ENCODE results near the gene ZNF281.
"Not testable (repeated sequence)": the region's sequence is repeated elsewhere in the genome, so short reads cannot be mapped to it uniquely, and the experiment has no call there.

ZNF281 gene, protein sequence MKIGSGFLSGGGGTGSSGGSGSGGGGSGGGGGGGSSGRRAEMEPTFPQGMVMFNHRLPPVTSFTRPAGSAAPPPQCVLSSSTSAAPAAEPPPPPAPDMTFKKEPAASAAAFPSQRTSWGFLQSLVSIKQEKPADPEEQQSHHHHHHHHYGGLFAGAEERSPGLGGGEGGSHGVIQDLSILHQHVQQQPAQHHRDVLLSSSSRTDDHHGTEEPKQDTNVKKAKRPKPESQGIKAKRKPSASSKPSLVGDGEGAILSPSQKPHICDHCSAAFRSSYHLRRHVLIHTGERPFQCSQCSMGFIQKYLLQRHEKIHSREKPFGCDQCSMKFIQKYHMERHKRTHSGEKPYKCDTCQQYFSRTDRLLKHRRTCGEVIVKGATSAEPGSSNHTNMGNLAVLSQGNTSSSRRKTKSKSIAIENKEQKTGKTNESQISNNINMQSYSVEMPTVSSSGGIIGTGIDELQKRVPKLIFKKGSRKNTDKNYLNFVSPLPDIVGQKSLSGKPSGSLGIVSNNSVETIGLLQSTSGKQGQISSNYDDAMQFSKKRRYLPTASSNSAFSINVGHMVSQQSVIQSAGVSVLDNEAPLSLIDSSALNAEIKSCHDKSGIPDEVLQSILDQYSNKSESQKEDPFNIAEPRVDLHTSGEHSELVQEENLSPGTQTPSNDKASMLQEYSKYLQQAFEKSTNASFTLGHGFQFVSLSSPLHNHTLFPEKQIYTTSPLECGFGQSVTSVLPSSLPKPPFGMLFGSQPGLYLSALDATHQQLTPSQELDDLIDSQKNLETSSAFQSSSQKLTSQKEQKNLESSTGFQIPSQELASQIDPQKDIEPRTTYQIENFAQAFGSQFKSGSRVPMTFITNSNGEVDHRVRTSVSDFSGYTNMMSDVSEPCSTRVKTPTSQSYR

DNA sequence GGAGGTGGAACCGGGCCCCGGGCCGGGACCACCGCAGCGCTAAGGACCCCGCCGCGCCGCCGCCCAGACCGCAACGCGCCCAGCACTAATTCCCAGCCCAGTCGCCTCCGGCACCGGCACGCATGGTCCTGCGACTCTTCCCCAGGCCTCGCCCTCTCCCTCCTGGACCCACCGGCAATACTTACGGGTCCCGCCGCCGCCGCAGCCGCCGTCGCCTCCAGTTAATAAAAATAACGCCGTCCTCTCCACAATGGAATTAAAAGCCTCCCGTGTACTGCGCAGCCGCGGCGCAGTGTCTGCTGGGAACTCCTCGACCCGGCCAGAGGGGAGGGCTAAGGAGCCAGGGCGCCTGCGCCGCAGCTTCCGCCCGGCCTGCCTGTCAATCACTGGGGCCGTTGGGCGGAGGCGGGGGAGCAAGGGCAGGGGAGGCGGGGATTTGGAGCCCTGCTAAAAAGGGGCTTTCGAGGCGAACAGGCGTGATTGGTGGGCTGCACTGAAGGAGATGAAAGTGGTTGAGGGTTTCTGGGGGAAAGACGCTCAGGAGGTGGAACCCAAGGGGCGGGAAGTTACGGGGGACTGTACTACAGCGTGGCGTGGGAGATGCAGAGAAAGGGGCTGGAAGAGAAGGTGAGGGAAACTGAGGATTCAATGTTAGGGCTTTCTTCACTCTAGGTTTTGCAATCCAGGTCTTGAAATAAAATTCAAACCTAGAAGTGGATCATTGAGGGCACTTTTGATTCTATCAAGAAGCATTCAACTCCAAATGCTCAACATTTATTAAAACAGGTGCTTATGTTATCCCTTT, at the start of gene ZNF281:
TSS of gene ZNF281 (minus strand) at position 276 of the 805 bp plus-strand sequence. CDS start 331 bp downstream, outside the sequence.
- DNase-seq = peak; percentile 94

DNA sequence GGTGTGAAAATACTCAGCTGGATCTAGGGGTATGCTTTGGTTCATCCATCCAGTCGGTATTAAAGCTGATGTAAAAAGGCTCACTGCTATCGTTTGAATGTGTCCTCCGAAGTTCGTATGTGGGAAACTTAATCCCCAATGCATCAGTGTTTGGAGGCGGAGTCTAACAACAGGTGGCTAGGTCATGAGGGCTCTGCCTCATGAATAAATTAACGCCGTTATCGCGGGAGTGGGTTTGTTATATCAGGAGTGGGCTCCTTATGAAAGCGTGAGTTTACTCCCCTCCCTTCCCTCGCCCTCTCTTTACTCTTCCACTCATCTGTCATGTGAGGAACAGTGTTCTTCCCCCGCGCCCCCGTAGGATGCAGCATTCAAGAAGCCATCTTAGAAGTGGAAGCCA, 48.9 kb upstream of the ZNF281 start:
- DNase-seq = no peak

DNA sequence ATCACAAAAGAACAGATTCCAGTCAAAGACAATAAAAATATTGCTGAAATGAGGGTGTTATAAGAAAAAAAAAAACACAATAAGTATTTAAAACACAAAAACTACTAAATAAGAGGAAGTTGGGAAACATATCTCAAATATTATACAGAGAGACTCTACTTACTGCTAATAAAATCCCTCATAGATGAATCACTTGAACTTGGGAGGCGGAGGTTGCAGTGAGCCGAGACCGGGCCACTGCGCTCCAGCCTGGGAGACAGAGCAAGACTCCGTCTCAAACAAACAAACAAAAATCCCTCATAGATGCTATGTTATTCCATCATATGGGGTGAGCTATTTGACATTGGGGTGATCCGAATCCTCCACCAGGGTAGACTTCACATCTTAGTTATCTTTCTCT, 48.0 kb upstream of the ZNF281 start:
- DNase-seq = no peak

DNA sequence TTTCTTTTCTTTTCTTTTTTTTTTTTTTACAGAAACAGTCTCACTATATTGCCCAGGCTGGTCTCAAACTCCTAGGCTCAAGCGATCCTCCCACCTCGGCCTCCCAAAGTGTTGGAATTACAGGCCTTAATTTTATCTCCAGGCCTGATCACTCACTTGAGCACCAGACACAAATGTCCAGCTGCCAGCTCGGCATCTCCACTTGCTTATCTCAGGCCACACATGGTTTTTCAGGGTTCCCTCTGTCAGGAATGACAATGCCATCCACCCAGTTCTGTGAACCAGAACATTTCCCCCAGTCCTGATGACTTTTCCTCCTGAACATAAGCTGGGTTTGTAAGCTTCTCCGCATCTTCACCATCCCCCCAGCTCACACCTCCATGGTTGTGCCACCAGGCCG, 44.6 kb upstream of the ZNF281 start:
- DNase-seq = no peak

DNA sequence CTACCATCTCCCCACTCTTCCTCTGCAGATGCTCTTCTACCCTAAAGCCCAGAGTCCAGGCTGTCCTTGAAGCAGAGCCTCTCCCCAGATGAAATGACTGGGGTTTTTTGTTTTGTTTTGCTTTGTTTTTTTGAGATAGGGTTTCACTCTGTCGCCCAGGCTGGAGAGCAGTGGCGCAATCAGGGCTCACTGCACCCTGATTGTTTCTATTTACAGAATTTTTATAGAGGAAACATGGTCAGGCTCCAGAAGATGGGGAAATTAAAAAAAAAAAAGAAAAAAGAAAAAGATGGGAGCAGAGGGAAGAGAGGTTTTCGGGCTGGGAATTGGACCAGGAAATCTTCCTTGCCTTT, 43.7 kb upstream of the ZNF281 start:
- no peak for DNase-seq

DNA sequence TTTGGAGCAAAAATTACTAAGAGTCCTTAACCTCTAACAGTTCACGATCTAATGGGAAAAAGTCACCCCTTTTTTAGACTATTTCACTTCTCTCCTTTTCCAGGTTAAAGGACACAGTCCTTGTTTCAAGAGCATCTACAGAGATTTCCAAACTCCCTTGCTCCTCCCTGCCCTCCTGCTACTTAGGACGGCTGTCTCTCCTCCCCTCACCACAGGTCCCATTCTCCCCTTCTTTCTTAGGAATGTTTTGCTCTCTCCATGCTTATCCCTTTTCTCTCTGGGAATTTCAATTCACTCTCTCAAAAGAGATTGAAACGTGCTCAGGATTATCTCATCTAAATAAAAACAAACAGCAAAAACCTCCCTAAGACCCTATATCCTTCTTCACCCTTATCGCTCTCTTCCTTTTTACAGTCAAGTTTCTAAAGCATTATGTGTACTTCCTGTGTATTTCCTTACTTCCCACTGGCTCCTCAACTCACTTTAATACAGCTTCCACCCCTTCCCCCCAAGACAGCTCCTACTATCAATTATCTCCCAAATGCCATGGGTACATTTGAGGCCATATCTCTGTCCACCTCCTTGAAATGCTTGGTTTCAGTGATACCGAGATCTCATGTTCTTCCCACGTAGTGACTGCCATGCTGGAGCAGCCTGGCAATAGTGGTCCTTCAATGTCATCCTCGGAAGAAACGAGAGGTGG, 43.2 kb upstream of the ZNF281 start:
- DNase-seq = no peak

DNA sequence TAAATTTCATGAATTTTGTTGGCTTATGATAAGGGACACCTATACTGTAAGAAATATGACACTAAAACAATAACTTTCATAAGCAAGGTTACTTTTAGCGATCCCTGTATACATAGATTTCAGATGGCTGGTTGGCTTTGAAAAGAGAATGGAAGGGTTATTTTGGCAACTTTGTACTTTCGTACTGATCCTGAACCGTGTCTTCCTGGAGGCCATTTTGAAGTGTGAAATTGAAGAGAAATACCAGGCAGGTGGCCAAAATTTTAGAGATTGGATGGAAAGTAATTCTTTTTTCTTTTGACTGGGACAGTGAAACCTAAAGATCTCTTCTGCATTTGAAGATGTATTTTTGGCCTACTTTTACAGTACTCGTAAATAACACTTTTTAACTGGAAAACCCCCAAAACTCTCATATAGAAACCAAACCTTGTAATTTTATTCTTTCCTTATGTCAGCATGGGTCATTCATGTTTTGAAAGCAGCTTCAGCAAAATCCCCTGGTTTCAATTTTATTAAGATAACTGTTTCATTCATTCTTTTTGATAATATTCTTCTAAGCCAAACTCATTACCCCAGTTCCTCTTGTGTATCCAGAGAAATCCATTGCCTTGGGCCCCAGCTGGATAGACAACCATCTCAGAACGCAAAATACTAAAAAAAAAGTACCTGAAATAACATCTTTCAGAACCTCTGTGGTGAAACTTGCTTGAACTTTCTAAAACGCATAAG, 38.4 kb upstream of the ZNF281 start:
- DNase-seq = no peak

DNA sequence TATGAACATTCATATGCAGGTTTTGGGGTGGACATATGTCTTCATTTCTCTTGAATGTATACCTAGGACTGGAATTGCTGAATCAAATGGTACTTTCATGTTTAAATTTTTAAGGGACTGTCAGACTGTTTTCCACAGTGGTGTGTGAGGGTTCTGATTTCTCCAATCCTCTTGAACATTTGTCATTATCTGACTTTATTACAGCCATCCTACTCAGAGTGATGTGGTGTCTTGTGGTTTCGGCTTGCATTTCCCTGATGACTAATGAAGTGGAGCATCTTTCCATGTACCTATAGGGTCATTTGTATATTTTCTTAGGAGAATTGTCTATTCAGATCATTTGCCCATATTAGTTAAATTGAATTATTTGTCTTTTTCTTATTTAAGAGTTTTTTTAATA, 35.4 kb upstream of the ZNF281 start:
- no peak for DNase-seq

DNA sequence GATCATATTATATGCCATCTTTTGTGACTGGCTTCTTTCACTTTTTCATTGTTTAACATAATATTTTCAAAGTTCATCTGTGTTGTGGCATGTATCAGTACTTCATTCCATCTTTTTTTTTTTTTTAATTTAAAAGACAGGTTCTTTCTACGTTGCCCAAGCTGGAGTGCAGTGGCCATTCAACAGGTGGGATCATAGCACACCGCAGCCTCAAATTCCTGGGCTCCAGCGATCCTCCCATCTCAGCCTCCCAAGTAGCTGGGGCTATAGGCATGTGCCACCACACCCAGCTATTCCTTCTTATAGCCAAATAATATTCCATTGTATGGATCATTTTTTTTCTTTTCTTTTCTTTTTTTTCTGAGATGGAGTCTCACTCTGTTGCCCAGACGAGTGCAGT, 34.6 kb upstream of the ZNF281 start:
- DNase-seq = no peak

DNA sequence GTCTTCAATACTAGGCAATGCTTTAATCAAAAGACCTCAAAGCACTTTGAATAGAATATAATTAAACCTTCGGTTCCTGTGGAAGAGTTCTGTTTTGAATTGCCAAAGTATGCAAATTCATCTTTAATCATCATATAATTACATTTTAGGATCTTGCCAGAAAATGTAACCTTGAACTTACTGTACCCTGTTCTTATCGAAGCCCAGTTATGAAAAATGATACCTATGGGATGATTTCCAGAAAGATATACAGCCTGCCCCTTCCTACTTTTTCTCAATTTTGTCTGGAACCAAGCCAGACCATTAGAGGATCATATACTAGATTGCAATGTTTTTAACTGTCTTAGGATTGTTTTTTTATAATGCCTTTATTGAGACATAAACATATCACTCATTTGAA, 34.0 kb upstream of the ZNF281 start:
- no peak for DNase-seq

DNA sequence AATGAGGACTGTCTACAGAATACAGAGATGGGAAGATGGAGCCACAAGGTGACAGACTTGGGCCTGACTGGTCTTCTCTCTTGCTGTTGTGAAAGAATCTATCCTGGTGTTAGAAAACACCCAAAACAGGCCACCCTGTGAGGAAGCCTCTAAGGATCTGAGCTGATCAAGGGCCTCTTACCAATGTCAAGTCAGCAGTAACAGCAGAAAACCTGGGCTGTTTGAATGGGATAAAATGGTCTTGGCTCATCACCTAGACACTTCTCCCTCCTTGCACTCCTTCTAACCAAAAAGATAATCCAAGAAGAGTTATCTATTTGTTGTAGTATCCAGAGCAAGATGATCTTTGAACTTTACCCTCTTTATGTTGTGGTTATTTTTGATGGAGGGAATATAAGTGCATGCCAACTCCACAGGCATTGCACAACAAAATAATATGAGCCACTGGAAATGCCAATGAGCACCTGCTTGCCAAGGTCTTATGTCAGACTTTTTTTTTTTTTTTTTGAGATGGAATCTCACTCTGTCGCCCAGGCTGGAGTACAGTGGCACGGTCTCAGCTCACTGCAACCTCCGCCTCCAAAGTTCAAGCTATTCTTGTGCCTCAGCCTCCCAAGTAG, 32.8 kb upstream of the ZNF281 start:
- no peak for DNase-seq

DNA sequence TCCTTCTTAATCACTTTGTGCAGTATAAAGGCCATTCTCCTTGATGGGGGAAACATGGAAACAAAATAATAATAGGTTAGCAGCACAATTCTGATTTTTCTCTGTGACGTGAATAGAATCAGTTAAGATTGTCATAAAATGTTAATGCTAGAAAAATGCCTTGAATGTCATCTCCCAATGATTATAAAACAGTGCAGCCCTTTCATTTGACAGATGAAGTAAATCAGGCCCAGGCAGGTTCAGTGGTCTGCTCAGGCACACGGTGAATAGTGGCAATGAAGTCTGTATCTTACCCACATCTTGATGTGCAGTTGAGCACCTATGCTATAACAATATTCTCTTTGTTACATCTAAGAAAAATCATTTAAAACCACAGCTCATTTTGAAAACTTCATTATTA, 32.2 kb upstream of the ZNF281 start:
- DNase-seq = no peak

DNA sequence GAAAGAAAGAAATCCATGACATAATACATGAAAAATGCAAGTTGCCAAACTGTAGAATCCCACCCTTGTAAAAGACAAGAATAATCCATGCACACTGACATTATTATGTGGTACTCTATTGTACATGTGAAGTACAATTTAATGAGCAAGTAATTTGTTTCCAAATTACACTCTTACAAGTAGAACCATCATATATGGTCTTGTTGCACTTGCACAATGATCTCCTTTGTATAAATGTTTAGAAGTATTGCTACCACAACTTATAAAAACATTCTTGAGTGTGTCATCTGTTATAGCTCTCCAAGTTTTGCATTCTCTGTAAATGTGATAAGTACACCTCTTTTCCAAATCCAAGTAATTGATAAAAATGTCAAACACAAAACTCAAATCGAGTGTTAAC, 29.1 kb upstream of the ZNF281 start:
- DNase-seq = no peak

DNA sequence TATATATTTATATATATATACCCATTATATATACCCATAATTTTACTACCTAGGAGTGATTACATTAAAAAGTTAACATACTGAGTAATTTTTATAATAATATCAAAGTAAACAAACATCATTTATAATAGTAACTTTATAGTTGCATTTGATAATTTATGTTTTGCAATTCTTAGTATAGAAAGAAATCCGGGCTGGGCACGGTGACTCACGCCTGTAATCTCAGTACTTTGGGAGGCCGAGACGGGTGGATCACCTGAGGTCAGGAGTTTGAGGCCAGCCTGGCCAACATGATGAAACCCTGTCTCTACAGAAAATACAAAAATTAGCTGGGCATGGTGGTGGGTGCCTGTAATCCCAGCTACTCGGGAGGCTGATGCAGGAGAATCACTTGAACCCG, 28.6 kb upstream of the ZNF281 start:
- DNase-seq = not testable (repeated sequence)

DNA sequence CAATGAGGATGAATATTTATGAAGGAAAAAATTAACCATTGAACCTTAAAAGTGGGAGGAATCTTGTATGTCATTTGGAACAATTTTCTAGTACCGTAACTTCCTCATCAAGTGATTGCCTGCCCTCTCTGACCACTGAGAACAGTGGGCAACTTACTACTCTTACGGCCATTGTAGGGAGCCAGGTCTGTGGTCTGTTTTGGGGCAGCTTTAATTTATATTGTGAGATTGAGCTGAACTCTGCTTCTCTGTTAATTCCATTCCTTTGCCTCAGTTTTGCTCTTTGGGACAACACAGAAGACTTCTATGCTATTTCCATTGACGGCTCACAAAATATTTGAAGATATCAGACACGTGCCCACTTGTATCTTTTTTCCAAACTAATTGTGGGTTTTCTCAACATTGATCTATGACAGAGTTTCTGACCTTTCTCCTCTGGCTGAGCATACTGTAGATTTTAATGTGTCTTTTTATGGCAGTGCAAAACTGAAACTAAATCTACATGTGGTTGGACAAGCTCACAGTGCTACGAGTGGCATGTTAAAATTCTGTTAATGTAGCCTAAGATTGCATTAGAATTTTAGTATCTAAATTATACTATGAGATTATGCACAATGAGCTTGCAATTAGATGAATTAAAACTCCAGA, 27.8 kb upstream of the ZNF281 start:
- no peak for DNase-seq

DNA sequence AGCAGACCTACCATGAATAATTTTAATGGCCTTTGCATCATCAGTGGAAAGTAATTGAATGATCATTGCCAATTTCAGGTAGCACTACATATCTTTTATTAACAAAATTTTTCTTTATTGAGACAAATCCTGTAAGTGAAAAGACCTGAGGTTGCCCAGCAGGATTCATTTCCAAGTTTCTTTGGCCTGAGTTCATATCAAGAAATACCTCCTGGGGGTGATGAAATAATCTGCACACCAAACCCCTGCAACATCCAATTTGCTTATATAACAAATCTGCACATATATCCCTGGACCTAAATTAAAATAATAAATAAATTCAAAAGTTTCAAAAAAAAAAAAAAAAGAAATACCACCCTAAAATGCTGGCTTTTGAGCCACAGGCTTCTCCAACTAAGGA, 27.3 kb upstream of the ZNF281 start:
- DNase-seq = no peak

DNA sequence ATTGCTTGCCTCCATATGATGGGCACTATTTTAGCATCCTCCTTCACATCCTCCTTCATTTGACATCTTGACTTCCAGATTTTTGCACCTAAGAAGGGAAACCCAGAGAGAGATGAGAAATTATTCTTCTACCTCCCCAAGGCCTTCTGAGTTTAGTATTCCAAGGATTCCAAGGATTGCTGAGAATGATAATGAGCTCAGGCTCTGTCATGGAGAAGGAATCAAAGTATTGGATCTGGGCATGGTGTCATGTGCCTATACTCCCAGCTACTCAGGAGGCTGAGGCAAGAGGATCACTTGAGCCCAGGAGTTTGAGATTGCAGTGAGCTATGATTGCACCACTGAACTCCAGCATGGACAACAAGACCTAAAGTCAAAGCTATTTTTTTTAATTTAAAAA, 26.6 kb upstream of the ZNF281 start:
- no peak for DNase-seq

DNA sequence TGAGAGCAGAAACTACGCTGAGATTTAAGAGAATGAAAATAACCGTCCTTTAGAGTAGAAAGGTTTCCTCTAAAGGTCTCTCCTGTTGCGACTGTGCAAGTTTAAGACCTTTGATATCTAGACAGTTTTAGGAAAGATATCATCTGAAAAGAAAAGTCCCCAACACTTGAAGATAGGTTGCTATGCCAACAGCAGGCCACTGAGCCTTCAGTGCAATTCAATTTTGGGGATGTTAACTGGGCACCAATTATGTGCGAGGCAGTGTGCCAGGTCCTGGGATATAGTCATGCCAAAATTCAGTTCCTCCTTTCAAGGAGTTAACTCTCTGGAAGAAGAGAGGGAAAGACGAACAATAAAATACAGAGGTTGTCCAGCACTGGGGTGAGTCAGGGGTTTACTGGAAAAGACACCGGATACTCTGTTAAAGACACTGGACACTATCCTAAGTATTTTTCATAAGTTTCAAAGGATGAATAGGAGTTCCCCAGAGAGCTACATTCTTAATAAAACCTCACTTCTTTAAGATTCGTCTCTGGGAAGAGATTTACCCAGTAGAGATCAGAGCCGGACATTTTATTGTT, 25.5 kb upstream of the ZNF281 start:
- no peak for DNase-seq

DNA sequence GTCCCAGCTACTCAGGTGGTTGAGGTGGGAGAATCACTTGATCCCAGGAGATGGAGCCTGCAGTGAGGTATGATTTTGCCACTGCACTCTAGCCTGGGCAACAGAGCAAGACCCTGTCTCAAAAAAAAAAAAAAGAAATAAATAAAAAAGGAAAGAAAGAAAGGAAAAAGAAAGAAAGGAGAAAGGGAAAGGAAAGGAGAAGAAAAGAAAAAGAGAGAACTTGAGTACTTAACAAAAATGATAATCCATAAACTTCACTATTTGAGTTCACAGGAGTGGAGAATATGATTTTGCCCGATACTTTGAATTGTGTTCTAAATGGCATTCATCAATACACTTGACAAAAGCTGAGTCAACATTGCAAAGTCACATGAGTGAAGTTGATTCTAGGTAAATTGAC, 23.8 kb upstream of the ZNF281 start:
- no peak for DNase-seq

DNA sequence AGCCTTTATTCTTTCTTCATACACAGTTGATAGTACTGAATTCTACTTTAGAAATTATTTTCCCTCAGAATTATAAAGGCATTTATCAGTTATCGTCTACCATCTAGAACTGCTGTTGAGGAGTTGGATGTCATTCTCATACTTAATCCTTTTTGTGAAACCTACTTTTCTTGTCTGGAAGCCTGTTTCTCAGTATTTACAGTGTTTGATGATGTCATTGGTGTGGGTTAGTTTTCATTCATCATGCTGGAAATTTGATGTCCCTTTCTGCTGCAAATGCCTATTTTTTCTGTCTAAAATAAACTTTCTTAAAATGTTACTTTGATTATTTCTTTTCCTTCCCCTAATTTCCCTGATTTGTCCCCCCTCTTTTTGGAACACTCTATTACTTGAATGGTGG, 22.8 kb upstream of the ZNF281 start:
- DNase-seq = no peak

Data from DMS79 treated with DMSO at 0.1 percent for 48 hours (cell line).